K562 (cell line): ENCODE data around the gene PLEKHA8. TPM values are rescaled to one million over a fixed set of nuclear protein-coding genes. Genes with fewer than 3 reads are reported as not detected.

Experiments
- CHD2 ChIP-seq: IDR thresholded peaks from 2 replicates; pipeline ENCODE4 v1.6.1; 2011; ENCODE audit warnings: low read depth, low read length
- CHD4 ChIP-seq: fragments of 200-600 bp; sonication (generic); IDR thresholded peaks from 3 replicates; pipeline ENCODE4 v1.6.1; 2012; ENCODE audit warnings: low read depth, mild to moderate bottlenecking, mixed read lengths, low read length, inconsistent platforms; ENCODE audit not compliant: insufficient read depth, insufficient replicate concordance, poor library complexity, severe bottlenecking
- ELK3 ChIP-seq: fragments of 450-650 bp; formaldehyde crosslinking; IDR thresholded peaks from 2 replicates; pipeline ENCODE4 v1.4.0; 2020; ENCODE audit warnings: mild to moderate bottlenecking
- EP300 ChIP-seq: IDR thresholded peaks from 2 replicates; pipeline ENCODE4 v1.6.1; 2012; ENCODE audit warnings: low read length, improper control_type of control experiment
- ETV6 ChIP-seq, 3 experiments: fragments of 150-350 bp in 1 of 3; sonication (generic) in 1 of 3; formaldehyde crosslinking in 1 of 3; IDR thresholded peaks; 2 replicates each; pipeline versions ENCODE4 v1.6.1 to v1.8.0; 2014 to 2022; ENCODE audit warnings: borderline replicate concordance in 2 of 3, low read depth in 2 of 3, antibody characterized with exemption in 1 of 3, low read length in 1 of 3, mild to moderate bottlenecking in 1 of 3, missing genetic modification reagents in 1 of 3
- FOXA3 ChIP-seq, 2 experiments: fragments of 450-650 bp in 1 of 2; sonication (generic) in 1 of 2; formaldehyde crosslinking; IDR thresholded peaks in 1 of 2; conservative IDR thresholded peaks in 1 of 2; 2 replicates each; pipeline versions ENCODE4 v1.4.0 to v1.8.0; 2020 to 2022; ENCODE audit warnings: mild to moderate bottlenecking in 2 of 2, missing genetic modification reagents in 1 of 2
- GATAD2B ChIP-seq: fragments of 450-650 bp; IDR thresholded peaks from 2 replicates; pipeline ENCODE4 v1.6.1; 2017; ENCODE audit warnings: mild to moderate bottlenecking, borderline replicate concordance
- GMEB1 ChIP-seq: fragments of 250-450 bp; sonication (Bioruptor Pico); IDR thresholded peaks from 2 replicates; pipeline ENCODE4 v1.4.0; 2020; ENCODE audit warnings: mild to moderate bottlenecking
- HNRNPL ChIP-seq: fragments of 200-400 bp; formaldehyde crosslinking; IDR thresholded peaks from 2 replicates; pipeline ENCODE4 v1.6.1; 2017; ENCODE audit warnings: low read depth, mild to moderate bottlenecking, low read length
- KDM1A ChIP-seq, 2 experiments: fragments of 450-650 bp; IDR thresholded peaks; 2 replicates each; pipeline ENCODE4 v1.6.1; 2016; ENCODE audit warnings: mild to moderate bottlenecking in 2 of 2
- KLF13 ChIP-seq: fragments of 450-650 bp; IDR thresholded peaks from 2 replicates; pipeline ENCODE4 v1.6.1; 2016; ENCODE audit warnings: missing genetic modification characterization, low read depth, mild to moderate bottlenecking, missing compliant biosample characterization, moderate library complexity, borderline replicate concordance
- MEIS2 ChIP-seq: fragments of 450-650 bp; IDR thresholded peaks from 2 replicates; pipeline ENCODE4 v1.6.1; 2014; ENCODE audit warnings: mild to moderate bottlenecking; ENCODE audit not compliant: partially characterized antibody
- MYNN ChIP-seq, 2 experiments: sonication (generic); formaldehyde crosslinking in 1 of 2; IDR thresholded peaks; 2 replicates each; pipeline versions ENCODE4 v1.5.0 to v1.6.1; 2016 to 2020; ENCODE audit warnings: antibody characterized with exemption in 1 of 2, missing genetic modification reagents in 1 of 2
- NR4A1 ChIP-seq, 2 experiments: fragments of 250-450 bp in 1 of 2; fragments of 450-650 bp in 1 of 2; sonication (Bioruptor Pico) in 1 of 2; IDR thresholded peaks; 2 replicates each; pipeline versions ENCODE4 v1.4.0 to v1.6.1; 2016 to 2020; ENCODE audit warnings: mild to moderate bottlenecking in 2 of 2, missing compliant biosample characterization in 1 of 2, missing genetic modification characterization in 1 of 2, moderate library complexity in 1 of 2
- NRF1 ChIP-seq, 2 experiments: fragments of 450-650 bp; IDR thresholded peaks in 1 of 2; conservative IDR thresholded peaks in 1 of 2; 2 replicates each; pipeline ENCODE4 v1.6.1; 2014; ENCODE audit warnings: mild to moderate bottlenecking in 2 of 2
- SMAD1 ChIP-seq: fragments of 150-350 bp; IDR thresholded peaks from 2 replicates; pipeline ENCODE4 v1.6.1; 2014; ENCODE audit warnings: low read length, low read depth; ENCODE audit not compliant: partially characterized antibody
- SMARCE1 ChIP-seq: fragments of 450-650 bp; IDR thresholded peaks from 2 replicates; pipeline ENCODE4 v1.7.1; 2016; ENCODE audit warnings: mild to moderate bottlenecking
- ZNF282 ChIP-seq: sonication (generic); formaldehyde crosslinking; IDR thresholded peaks from 2 replicates; pipeline ENCODE4 v1.8.1; 2023; ENCODE audit warnings: missing genetic modification reagents
- polyA plus RNA-seq, 8 experiments: library from polyadenylated mRNA; depleted of rRNA in 4 of 8; stranded (reverse) in 5 of 8; unstranded in 3 of 8; fragments of >200 nt; fragmentation: Nextera tagmentation in 2 of 8; fragmentation: Illumina TruSeq in 1 of 8; extraction: Ambion mirVana in 2 of 8; extraction: Trizol in 1 of 8; gene quantifications; 2 replicates each; pipeline versions ENCODE4 v1.2.1 to v1.2.3, GENCODE V29; 2011 to 2014; ENCODE audit warnings: inconsistent platforms in 1 of 8, missing spikeins in 1 of 8
- total RNA-seq, 7 experiments: library from RNA; depleted of rRNA in 6 of 7; stranded (reverse); fragments of >200 nt in 6 of 7; fragmentation: Illumina TruSeq in 2 of 7; extraction: Trizol in 2 of 7; gene quantifications; 2 replicates each; pipeline versions ENCODE4 v1.2.1 to v1.2.3, GENCODE V29; 2011 to 2021; ENCODE audit warnings: low replicate concordance in 1 of 7
- TF ChIP-seq, protein P1 (sequence below): fragments of 200-800 bp; sonication (Bioruptor generic); IDR thresholded peaks from 2 replicates; pipeline ENCODE4 v1.6.1; 2016; ENCODE audit warnings: missing genetic modification characterization, missing compliant biosample characterization

PLEKHA8 gene
- total and polyA plus RNA-seq, 9 of the 15 experiments (the other 6 are each of a cell fraction or from before 2014, with no cell fraction given): 3.2 to 16.3 (median 11.8) TPM

- peak; percentile 10 to 25; a peak in 3 of 4 replicates for TF ChIP-seq NRF1 (conservative IDR thresholded peaks at IDR 0.05 in 1 of 2, IDR thresholded peaks at IDR 0.05 in 1 of 2)
- no peak for TF ChIP-seq KDM1A (IDR thresholded peaks at IDR 0.05)
- no peak for TF ChIP-seq SMARCE1
- no peak for TF ChIP-seq CHD4
- no peak for TF ChIP-seq ETV6 (IDR thresholded peaks at IDR 0.05; ENCODE audit: borderline replicate concordance in 1 of 2, low read depth in 2 of 2, low read length in 1 of 2)
- no peak for TF ChIP-seq ETV6 (CRISPR knock-in tag; IDR thresholded peaks at IDR 0.05; ENCODE audit: borderline replicate concordance)
- TF ChIP-seq MYNN (IDR thresholded peaks at IDR 0.05): no peak
- no peak for TF ChIP-seq MYNN (CRISPR knock-in tag; IDR thresholded peaks at IDR 0.05)
- TF ChIP-seq EP300: no peak
- TF ChIP-seq CHD2: no peak
- no peak for TF ChIP-seq ELK3 (CRISPR knock-in tag)
- TF ChIP-seq GATAD2B: peak; percentile 31; the same call in 1 of the 2 replicates
- TF ChIP-seq, protein P1, sequence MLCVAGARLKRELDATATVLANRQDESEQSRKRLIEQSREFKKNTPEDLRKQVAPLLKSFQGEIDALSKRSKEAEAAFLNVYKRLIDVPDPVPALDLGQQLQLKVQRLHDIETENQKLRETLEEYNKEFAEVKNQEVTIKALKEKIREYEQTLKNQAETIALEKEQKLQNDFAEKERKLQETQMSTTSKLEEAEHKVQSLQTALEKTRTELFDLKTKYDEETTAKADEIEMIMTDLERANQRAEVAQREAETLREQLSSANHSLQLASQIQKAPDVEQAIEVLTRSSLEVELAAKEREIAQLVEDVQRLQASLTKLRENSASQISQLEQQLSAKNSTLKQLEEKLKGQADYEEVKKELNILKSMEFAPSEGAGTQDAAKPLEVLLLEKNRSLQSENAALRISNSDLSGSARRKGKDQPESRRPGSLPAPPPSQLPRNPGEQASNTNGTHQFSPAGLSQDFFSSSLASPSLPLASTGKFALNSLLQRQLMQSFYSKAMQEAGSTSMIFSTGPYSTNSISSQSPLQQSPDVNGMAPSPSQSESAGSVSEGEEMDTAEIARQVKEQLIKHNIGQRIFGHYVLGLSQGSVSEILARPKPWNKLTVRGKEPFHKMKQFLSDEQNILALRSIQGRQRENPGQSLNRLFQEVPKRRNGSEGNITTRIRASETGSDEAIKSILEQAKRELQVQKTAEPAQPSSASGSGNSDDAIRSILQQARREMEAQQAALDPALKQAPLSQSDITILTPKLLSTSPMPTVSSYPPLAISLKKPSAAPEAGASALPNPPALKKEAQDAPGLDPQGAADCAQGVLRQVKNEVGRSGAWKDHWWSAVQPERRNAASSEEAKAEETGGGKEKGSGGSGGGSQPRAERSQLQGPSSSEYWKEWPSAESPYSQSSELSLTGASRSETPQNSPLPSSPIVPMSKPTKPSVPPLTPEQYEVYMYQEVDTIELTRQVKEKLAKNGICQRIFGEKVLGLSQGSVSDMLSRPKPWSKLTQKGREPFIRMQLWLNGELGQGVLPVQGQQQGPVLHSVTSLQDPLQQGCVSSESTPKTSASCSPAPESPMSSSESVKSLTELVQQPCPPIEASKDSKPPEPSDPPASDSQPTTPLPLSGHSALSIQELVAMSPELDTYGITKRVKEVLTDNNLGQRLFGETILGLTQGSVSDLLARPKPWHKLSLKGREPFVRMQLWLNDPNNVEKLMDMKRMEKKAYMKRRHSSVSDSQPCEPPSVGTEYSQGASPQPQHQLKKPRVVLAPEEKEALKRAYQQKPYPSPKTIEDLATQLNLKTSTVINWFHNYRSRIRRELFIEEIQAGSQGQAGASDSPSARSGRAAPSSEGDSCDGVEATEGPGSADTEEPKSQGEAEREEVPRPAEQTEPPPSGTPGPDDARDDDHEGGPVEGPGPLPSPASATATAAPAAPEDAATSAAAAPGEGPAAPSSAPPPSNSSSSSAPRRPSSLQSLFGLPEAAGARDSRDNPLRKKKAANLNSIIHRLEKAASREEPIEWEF (CRISPR knock-in tag): no peak
- TF ChIP-seq SMAD1: no peak
- TF ChIP-seq KLF13 (tag): no peak
- no peak for TF ChIP-seq MEIS2
- no peak for TF ChIP-seq GMEB1
- no peak for TF ChIP-seq ZNF282 (CRISPR knock-in tag)
- TF ChIP-seq FOXA3 (CRISPR knock-in tag; conservative IDR thresholded peaks at IDR 0.05 in 1 of 2, IDR thresholded peaks at IDR 0.05 in 1 of 2): no peak; a peak in 1 of 4 replicates
- TF ChIP-seq HNRNPL: no peak
- no peak for TF ChIP-seq NR4A1 (CRISPR knock-in tag; IDR thresholded peaks at IDR 0.05)
- no peak for TF ChIP-seq NR4A1 (tag; IDR thresholded peaks at IDR 0.05)
These were observed 106.5 kb downstream of the PLEKHA8 start, which contains the start of gene MTURN (continued) for GRCh38 chr7:30134611-30135300.
